Suppressor macrophage (primary cell): ENCODE measurements around the gene GALR2.

Experiments used
- DNase-seq, 4 experiments: peaks; one replicate each; pipeline ENCODE4 v3.0.0-alpha.2; 2020 to 2022

GALR2 gene

DNA sequence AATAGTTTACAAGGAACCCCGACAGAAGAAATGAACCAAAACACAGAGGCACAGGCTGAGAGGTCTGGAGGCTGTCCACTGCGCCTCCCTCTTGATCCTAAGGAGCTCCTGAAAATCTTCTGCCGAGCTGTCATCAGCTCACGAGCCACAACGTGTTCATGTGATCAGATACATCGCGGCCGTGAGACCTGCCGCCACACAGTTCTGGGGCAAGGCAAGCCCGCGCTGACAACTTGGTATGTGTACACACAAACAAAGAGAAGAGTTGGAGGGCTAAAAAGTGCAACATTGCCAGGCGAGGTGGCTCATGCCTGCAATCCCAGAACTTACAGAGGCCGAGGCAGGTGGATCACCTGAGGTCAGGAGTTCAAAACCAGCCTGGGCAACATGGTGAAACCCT, 21.4 kb downstream of the GALR2 start:
- no peak for DNase-seq

DNA sequence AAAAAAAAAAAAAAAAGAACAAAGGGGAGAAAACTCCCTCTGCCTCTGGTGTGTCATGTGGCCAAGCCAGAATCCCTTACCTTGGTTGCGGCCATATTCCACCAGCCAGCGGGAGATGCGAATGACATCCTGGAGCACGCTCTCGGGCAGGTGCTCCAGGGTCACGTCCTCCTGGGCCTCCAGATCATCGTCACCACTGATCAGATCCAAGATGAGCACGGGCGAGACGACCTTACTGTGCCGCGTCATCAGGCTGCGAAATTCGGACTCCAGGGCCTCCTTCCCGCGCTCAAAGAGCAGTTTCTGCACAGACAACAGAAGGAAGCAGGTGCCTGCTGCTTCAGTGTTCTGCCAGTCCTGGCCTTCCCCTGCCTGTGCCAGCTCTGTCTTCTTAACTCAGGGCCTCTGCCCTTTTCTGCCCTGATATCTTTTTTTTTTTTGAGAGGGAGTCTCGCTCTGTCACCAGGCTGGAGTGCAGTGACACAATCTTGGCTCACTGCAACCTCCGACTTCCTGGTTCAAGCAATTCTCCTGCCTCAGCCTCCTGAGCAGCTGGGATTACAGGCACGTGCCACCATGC, 23.2 kb downstream of the GALR2 start:
- no peak for DNase-seq

GRCh38 chr17:76102944-76103273, 28.3 kb downstream of the GALR2 start:
- DNase-seq = no peak

DNA sequence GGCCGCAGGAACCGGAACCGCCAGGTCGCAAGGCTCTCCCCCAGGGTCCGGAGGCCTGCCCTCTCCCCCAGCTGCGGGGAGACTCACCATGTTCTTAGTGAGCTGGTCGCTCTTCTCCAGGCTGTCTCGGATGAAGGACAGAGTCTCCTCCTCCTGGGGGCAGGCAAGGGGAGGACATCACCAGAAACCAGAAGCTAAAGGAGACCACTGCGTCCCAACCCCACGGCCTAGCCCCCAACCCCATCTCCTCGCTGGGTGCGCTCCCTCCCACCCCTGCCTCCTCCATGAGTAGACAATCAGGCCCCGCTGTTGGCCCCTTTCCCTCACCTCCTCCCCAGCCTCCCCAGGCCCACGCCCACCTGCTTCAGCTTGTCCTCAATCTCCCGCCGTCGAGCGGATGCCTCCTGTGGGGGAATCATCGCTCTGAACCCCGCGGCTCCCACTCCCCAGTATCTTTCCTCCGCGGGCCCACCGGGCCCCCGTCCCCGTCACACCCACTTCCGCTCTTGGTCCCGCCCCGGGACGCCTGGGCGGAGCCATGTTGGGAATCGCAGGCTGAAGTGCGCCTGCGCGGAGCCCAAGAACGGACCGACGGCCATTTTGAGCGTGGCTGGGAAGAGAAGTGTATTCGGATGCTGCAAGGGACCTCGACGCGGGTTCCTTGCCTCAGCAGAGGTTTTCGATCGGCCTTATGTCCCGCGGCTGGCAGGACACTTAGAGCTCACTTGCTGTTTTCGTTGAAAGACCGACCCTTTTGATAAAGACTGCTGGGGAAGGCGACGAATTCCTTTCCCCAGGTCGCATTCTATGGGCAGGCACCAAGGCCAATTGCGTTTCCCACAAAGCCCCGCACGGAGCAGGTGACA, 28.9 kb downstream of the GALR2 start, which contains the start of gene EXOC7:
EXOC7 (minus strand) TSS at position 514 of the 866 bp plus-strand sequence; CDS start at position 419, 95 bp downstream.
- DNase-seq = peak; percentile 98 to 99 (median 98)

- DNase-seq = peak in 1 of 4 experiments; percentile 46
These were observed 29.7 kb downstream of the GALR2 start for GRCh38 chr17:76104140-76104895.

- DNase-seq = no peak
These were observed 30.3 kb downstream of the GALR2 start for GRCh38 chr17:76104896-76105231.

GRCh38 chr17:76106703-76107102, 32.1 kb downstream of the GALR2 start:
- no peak for DNase-seq

DNA sequence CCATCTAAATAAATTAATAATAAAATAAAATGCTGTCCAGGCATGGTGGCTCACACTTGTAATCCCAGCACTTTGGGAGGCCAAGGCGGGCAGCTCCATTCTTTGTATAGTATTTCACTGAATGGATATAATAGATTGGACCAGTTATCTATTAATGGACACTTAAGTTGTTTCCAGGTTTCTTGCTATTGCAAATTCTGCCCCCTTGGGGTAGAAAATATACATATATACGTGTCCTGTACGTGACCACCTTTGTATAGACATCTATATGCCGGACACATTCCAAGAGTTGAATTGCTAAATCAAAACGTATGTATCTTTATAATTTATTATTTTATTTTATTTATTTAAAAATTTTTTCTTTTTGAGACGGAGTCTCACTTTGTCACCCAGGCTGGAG, 32.9 kb downstream of the GALR2 start:
- DNase-seq = no peak

- DNase-seq = no peak
These were observed 37.4 kb downstream of the GALR2 start for GRCh38 chr17:76111956-76112355.

DNA sequence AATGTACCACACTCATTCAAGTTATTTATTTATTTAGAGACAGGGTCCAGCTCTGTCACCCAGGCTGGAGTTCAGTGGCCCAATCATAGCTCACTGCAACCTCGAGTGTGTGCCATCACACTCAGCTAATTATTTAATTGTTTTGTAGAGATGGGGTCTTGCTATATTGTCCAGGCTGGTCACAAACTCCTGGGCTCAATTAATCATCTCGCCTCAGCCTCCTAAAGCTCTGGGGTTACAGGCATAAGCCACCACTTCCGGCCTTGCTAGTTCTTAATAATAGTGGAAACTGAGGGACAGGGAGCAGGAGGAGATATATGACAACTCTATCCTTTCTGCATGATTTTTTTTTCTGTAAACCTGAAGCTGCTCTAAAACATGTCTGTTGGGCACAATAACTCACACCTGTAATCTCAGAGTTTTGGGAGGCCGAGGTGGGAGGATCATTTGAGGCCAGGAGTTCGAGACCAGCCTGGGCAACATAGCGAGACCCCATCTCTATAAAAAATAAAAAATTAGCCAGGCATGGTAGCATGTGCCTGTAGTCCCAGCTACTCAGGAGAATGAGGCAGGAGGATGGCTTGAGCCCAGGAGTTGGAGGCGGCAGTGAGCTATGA, 40.7 kb downstream of the GALR2 start:
- no peak for DNase-seq

DNA sequence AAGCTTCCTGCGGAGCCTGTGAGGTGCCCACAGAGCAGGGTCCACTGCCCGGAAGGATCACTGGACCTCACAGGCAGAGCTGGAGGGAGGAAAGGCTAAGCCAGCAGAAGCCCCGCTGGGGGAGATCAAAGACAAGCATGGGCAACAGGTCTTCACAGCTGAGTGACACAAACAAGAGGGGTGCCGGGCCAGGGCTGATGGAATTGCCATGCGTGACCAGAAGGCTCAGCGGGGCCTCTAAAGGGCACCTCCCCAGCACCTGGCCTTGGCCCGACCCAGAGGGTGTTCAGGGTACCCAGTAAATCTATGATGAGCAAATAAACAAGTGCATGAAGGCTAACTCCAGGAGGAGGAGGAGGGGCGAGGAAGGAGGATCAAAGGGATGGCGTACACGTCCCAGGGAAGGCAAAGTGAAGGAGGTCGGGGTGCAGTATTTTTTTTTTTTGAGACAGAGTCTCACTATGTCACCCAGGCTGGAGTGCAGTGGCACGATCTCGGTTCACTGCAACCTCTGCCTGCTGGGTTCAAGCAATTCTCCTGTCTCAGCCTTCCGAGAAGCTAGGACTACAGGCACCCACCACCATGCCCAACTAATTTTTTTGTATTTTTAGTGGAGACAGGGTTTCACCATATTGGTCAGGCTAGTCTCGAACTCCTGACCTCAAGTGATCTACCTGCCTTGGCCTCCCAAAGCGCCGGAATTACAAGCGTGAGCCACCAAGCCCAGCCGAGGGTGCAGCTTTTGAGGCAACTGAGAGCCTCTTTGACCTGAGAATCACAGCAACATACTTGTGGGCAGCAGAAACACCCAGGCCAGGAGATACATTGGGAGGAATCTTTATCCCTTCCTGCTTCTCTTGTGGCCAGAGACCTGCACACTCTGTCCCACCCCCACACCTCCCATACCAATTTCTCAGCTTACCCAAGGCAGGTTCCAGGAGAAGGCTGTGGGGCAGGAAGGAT, 45.1 kb downstream of the GALR2 start:
- DNase-seq = no peak

- no peak for DNase-seq
These were observed 46.1 kb downstream of the GALR2 start for GRCh38 chr17:76120658-76121008.

- DNase-seq = peak in 2 of 4 experiments; percentile 45 to 57
These were observed 47.4 kb downstream of the GALR2 start for GRCh38 chr17:76121932-76122430.

DNA sequence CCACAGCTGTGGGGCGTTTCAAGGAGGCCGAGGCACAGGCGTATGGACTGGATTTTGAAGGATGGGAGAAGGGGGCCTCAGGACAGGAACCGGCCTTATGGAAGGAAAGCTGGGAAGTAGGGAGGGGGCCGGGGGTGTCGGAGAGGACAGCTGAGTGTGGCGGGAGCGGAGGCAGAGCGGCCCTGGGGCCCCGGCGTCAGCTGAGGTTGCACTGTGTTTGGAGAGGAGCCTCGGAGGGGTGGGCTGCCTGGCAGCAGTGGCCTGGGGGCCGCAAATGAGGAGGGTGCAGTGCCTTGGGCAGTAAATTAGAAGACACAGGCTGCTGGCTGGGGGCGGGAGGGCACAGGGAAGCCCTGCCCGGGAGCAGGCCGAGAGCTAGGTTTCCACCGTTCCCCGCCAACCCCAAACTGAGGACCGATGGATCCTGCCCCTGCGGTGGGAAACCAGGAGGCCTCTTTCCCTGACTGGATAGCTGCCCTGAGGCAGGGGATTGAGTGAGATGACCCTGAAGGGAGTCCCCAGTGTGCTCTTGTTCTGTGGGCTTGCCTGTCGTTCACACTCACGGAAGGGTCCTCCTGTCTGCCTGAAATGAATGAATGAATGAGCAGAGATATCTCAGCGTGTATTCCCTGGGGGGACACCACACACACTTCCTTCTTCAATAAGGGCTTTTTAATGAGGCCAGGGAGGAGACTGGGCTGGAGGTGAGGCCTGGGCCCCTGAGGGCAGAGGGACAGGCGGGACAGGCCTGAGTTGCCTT, 48.0 kb downstream of the GALR2 start:
- DNase-seq = no peak

- no peak for DNase-seq
These were observed 48.6 kb downstream of the GALR2 start for GRCh38 chr17:76123191-76123499.

GRCh38 chr17:76123749-76124581, 49.4 kb downstream of the GALR2 start:
- DNase-seq = no peak

DNA sequence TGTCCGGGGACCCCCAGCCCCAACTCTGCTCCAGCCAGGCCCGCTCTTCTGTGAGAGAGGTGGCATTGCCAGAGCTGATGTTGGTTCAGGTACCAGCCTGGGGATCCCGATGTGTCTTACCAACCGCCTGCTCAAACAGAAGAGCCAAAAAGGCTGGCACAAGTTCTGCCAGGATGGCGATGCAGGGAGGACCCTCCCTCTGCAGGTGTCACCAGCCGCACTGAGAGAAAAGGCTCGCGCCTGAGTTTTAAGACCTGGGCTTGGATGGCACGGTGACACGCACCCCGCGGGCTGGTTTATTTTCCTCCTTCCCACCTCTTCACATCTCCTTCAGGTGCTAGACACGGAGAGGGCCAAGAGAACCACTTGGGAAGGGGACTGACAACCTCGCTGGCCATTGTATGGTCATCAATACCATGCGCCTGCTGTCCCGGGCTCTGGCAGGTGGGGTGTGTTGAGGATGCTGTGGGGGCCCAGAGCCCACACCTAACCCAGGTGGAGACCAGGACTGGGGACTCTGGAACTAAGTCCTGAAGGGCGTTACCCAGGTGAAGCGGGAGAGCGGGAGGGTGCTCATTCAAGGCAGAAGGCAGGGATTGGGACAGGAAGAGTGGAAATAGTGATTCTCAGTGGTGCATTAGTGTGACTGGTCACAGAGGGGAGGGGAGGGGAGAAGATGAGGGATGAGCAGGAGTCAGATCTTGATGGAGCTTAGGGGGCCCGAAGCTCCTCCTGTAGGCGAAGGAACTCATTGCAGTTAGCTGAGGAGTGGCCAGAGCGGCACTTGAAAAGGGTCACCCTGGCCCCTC, 50.2 kb downstream of the GALR2 start:
- peak in 1 of 4 experiments; percentile 18 for DNase-seq

- no peak for DNase-seq
These were observed 50.8 kb downstream of the GALR2 start for GRCh38 chr17:76125391-76125675.

GRCh38 chr17:76125922-76126321, 51.3 kb downstream of the GALR2 start:
- DNase-seq = no peak
